Trophoblast cell (in vitro differentiated cells and primary cell): ENCODE results near the gene SESN2.

Source experiments
- DNase-seq, 2 donors: peaks; one replicate each; pipeline ENCODE4 v3.0.0-alpha.2; 2016
- H2AFZ ChIP-seq: 2 replicates; pipeline ENCODE4 v1.6.1; 2013; ENCODE audit warnings: low read length, moderate library complexity, mild to moderate bottlenecking; ENCODE audit not compliant: insufficient read depth, poor library complexity
- H2AK5ac ChIP-seq: 2 replicates; pipeline ENCODE4 v1.6.1; 2013; ENCODE audit warnings: mild to moderate bottlenecking, low read length
- H2BK120ac ChIP-seq: 2 replicates; pipeline ENCODE4 v1.6.1; 2013; ENCODE audit warnings: low read length, mild to moderate bottlenecking, moderate library complexity; ENCODE audit not compliant: insufficient read depth, poor library complexity
- H2BK12ac ChIP-seq: 2 replicates; pipeline ENCODE4 v1.6.1; 2013; ENCODE audit warnings: mild to moderate bottlenecking, low read length, moderate library complexity
- H2BK5ac ChIP-seq: 2 replicates; pipeline ENCODE4 v1.6.1; 2013; ENCODE audit warnings: low read length, low read depth, moderate library complexity, mild to moderate bottlenecking; ENCODE audit not compliant: poor library complexity
- H3K14ac ChIP-seq: 2 replicates; pipeline ENCODE4 v1.6.1; 2013; ENCODE audit warnings: mild to moderate bottlenecking, low read length
- H3K18ac ChIP-seq: 2 replicates; pipeline ENCODE4 v1.6.1; 2013; ENCODE audit warnings: mild to moderate bottlenecking, low read length
- H3K23ac ChIP-seq: 2 replicates; pipeline ENCODE4 v1.6.1; 2013; ENCODE audit warnings: low read length
- H3K27ac ChIP-seq: 2 replicates; pipeline ENCODE4 v1.5.1; 2013; ENCODE audit warnings: low read depth, mild to moderate bottlenecking, inconsistent platforms, low read length, moderate library complexity
- H3K27me3 ChIP-seq: 2 replicates; pipeline ENCODE4 v1.6.1; 2013; ENCODE audit warnings: inconsistent platforms, mild to moderate bottlenecking, low read length, moderate library complexity; ENCODE audit not compliant: insufficient read depth
- H3K36me3 ChIP-seq, 2 experiments: 1 replicate in 1 of 2; 2 replicates in 1 of 2; pipeline ENCODE4 v1.6.1; 2013; ENCODE audit warnings: low read length in 2 of 2, mild to moderate bottlenecking in 2 of 2, moderate library complexity in 1 of 2; ENCODE audit not compliant: insufficient read depth in 2 of 2, control insufficient read depth in 1 of 2
- H3K4ac ChIP-seq: 2 replicates; pipeline ENCODE4 v1.6.1; 2013; ENCODE audit warnings: low read depth, mild to moderate bottlenecking, low read length, moderate library complexity
- H3K4me1 ChIP-seq, 2 experiments: 1 replicate in 1 of 2; 2 replicates in 1 of 2; pipeline ENCODE4 v1.6.1; 2013; ENCODE audit warnings: low read length in 2 of 2, mild to moderate bottlenecking in 2 of 2, moderate library complexity in 1 of 2; ENCODE audit not compliant: insufficient read depth in 2 of 2, control insufficient read depth in 1 of 2
- H3K4me2 ChIP-seq: 2 replicates; pipeline ENCODE4 v1.6.1; 2013; ENCODE audit warnings: inconsistent platforms, mild to moderate bottlenecking, low read length, moderate library complexity
- H3K4me3 ChIP-seq: 2 replicates; pipeline ENCODE4 v1.5.1; 2013; ENCODE audit warnings: mild to moderate bottlenecking, low read depth, low read length, inconsistent platforms
- H3K79me1 ChIP-seq: one replicate; pipeline ENCODE4 v1.6.1; 2013; ENCODE audit warnings: low read length
- H3K79me2 ChIP-seq: 2 replicates; pipeline ENCODE4 v1.6.1; 2013; ENCODE audit warnings: low read length, mild to moderate bottlenecking; ENCODE audit not compliant: control insufficient read depth, insufficient read depth, poor library complexity
- H3K9ac ChIP-seq: 2 replicates; pipeline ENCODE4 v1.6.1; 2013; ENCODE audit warnings: mild to moderate bottlenecking, low read length
- H3K9me3 ChIP-seq: 2 replicates; pipeline ENCODE4 v1.6.1; 2013; ENCODE audit warnings: low read depth, mild to moderate bottlenecking, control low read depth, inconsistent platforms, low read length; ENCODE audit not compliant: insufficient read depth
- H4K12ac ChIP-seq: 2 replicates; pipeline ENCODE4 v1.6.1; 2013; ENCODE audit warnings: low read depth, mild to moderate bottlenecking, low read length, moderate library complexity
- H4K8ac ChIP-seq: 2 replicates; pipeline ENCODE4 v1.6.1; 2013; ENCODE audit warnings: low read depth, mild to moderate bottlenecking, low read length, moderate library complexity
- H4K91ac ChIP-seq: one replicate; pipeline ENCODE4 v1.6.1; 2013; ENCODE audit warnings: low read depth, mild to moderate bottlenecking, low read length, moderate library complexity
- WGBS: extraction: QIAGEN DNeasy Blood & Tissue Kit; methylation state at CpG from one replicate; pipeline ENCODE4 v1.1.7; 2013; ENCODE audit warnings: missing lambda C conversion rate; ENCODE audit not compliant: insufficient read length, insufficient coverage; ENCODE audit errors: extremely low coverage; 5-methylcytosine and 5-hydroxymethylcytosine counted together

The SESN2 gene

DNA sequence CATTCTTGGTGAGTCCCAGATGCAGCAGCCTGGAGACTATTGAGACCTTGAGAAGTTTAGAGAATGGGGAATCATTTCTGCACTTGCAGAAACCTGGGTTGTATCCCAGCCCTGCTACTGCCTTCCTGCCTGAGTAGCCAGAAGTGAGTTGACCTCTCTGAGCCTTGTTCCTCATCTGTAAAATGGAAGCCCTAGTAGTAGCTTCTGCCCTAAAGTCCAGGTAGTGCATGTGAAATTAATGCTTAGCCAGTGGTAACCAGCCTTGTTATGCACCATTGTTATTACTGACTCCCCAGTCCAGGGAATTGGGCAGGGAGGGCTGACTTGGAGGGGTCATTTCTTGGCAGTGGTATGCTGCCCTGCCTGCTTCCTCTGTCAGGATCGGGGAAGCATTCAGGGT, 5.6 kb downstream of the SESN2 start:
- no peak overlapping the region for H2BK120ac ChIP-seq
- peak overlapping the region; percentile 72 for H3K4ac ChIP-seq
- H3K4me1 ChIP-seq, result peaks cover 15 to 29% of the 10 kb centered on the region in 2 experiments
- no peak overlapping the region for H4K12ac ChIP-seq
- H3K79me1 ChIP-seq, result peaks cover 4% of the 10 kb centered on the region
- no peak overlapping the region for H4K91ac ChIP-seq
- no peak overlapping the region for H2BK12ac ChIP-seq
- no peak overlapping the region for H3K18ac ChIP-seq
- no peak overlapping the region for H3K9ac ChIP-seq
- no peak overlapping the region for H3K27ac ChIP-seq
- H4K8ac ChIP-seq, result no peak overlapping the region
- no peaks in the 10 kb centered on the region for H3K27me3 ChIP-seq
- no peak overlapping the region for H2AK5ac ChIP-seq
- no CpG with 5 or more reads among the region's 1 CpG for WGBS
- peak overlapping the region; percentile 46 for H3K23ac ChIP-seq
- no peaks in the 10 kb centered on the region for H3K9me3 ChIP-seq
- no peak overlapping the region for H3K14ac ChIP-seq
- peaks cover 33% of the 10 kb centered on the region for H3K79me2 ChIP-seq
- no peak overlapping the region for H2BK5ac ChIP-seq
- H3K4me3 ChIP-seq, result no peak overlapping the region
- no peak overlapping the region for H3K4me2 ChIP-seq
- H2AFZ ChIP-seq, result no peak overlapping the region
- DNase-seq, result no peak
- H3K36me3 ChIP-seq, result peaks cover 2 to 6% of the 10 kb centered on the region in 2 experiments

- DNase-seq, result no peak
- no peak overlapping the region for H3K18ac ChIP-seq
- H3K27me3 ChIP-seq, result no peaks in the 10 kb centered on the region
- no peak overlapping the region for H2BK5ac ChIP-seq
- no peak overlapping the region for H3K14ac ChIP-seq
- H4K91ac ChIP-seq, result no peak overlapping the region
- no peak overlapping the region for H2AK5ac ChIP-seq
- no peaks in the 10 kb centered on the region for H3K79me1 ChIP-seq
- no peak overlapping the region for H2BK120ac ChIP-seq
- H3K36me3 ChIP-seq, result peaks cover 2 to 6% of the 10 kb centered on the region in 2 experiments
- no peak overlapping the region for H4K12ac ChIP-seq
- WGBS, result no CpG with 5 or more reads among the region's 8 CpGs
- no peak overlapping the region for H4K8ac ChIP-seq
- no peak overlapping the region for H2AFZ ChIP-seq
- no peak overlapping the region for H3K4me2 ChIP-seq
- H3K79me2 ChIP-seq, result peaks cover 29% of the 10 kb centered on the region
- no peak overlapping the region for H3K27ac ChIP-seq
- H3K23ac ChIP-seq, result no peak overlapping the region
- H3K9ac ChIP-seq, result no peak overlapping the region
- no peaks in the 10 kb centered on the region for H3K9me3 ChIP-seq
- H3K4me1 ChIP-seq, result peaks cover 15 to 29% of the 10 kb centered on the region in 2 experiments
- H2BK12ac ChIP-seq, result no peak overlapping the region
- peak overlapping the region; percentile 84 for H3K4ac ChIP-seq
- no peak overlapping the region for H3K4me3 ChIP-seq
These were observed 6.3 kb downstream of the SESN2 start for GRCh38 chr1:28265577-28265976.

DNA sequence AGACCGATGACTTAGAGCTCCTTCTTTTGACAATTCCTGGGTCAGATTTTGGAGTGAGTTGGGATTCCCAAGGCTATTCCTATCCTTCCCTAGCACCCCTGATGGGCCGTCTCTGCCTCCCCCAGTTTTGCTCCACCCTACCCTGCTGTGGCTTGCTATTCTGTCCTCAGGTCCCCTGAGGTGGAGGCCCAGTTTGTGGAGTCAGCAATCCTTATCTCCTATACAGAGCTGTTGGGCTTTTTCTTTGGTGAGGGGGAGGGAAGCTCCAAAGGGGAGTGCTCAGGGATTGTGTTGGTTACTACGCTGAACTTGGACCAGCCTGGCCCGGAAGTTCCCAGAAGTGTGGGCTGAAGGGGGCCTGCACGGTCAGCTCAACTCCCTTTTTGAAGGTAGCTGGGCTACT, 7.6 kb downstream of the SESN2 start:
- no peak overlapping the region for H3K4me2 ChIP-seq
- no peak overlapping the region for H4K8ac ChIP-seq
- H3K27ac ChIP-seq, result no peak overlapping the region
- H3K23ac ChIP-seq, result no peak overlapping the region
- H3K36me3 ChIP-seq, result peaks cover 6 to 12% of the 10 kb centered on the region in 2 experiments
- no peak overlapping the region for H4K12ac ChIP-seq
- H2AK5ac ChIP-seq, result no peak overlapping the region
- H3K9ac ChIP-seq, result no peak overlapping the region
- peaks cover 20% of the 10 kb centered on the region for H3K79me2 ChIP-seq
- peaks cover 10 to 21% of the 10 kb centered on the region in 2 experiments for H3K4me1 ChIP-seq
- no peak overlapping the region for H3K4me3 ChIP-seq
- no CpG with 5 or more reads among the region's 5 CpGs for WGBS
- no peak overlapping the region for H3K18ac ChIP-seq
- no peak overlapping the region for H2BK12ac ChIP-seq
- H2AFZ ChIP-seq, result no peak overlapping the region
- H3K27me3 ChIP-seq, result no peaks in the 10 kb centered on the region
- no peak overlapping the region for H3K14ac ChIP-seq
- H2BK120ac ChIP-seq, result no peak overlapping the region
- no peak for DNase-seq
- no peaks in the 10 kb centered on the region for H3K9me3 ChIP-seq
- peak overlapping the region; percentile 74 for H3K4ac ChIP-seq
- H2BK5ac ChIP-seq, result no peak overlapping the region
- H3K79me1 ChIP-seq, result no peaks in the 10 kb centered on the region
- H4K91ac ChIP-seq, result no peak overlapping the region

GRCh38 chr1:28267633-28268032, 8.3 kb downstream of the SESN2 start:
- Histone ChIP-seq H3K4ac (peak overlapping the region; percentile 74), H3K79me1 (no peaks in the 10 kb centered on the region), H3K27me3 (no peaks in the 10 kb centered on the region), H2AK5ac (no peak overlapping the region), H3K4me1 (peaks cover 10 to 21% of the 10 kb centered on the region in 2 experiments), H3K23ac (no peak overlapping the region), H2BK12ac (no peak overlapping the region), H2BK120ac (no peak overlapping the region), H3K18ac (no peak overlapping the region), H3K14ac (no peak overlapping the region), H4K12ac (no peak overlapping the region), H3K27ac (no peak overlapping the region), H2BK5ac (no peak overlapping the region), H4K8ac (no peak overlapping the region), H3K4me3 (no peak overlapping the region), H3K36me3 (peaks cover 12 to 19% of the 10 kb centered on the region in 2 experiments), H3K79me2 (peaks cover 16% of the 10 kb centered on the region), H3K9me3 (no peaks in the 10 kb centered on the region), H4K91ac (no peak overlapping the region), H2AFZ (no peak overlapping the region), H3K9ac (no peak overlapping the region), H3K4me2 (no peak overlapping the region)
- no CpG with 5 or more reads among the region's 2 CpGs for WGBS
- no peak for DNase-seq
